IPS DF 4.7 (cell line): ENCODE measurements around the gene IL17RC.
"Not testable (repeated sequence)": the region's sequence is repeated elsewhere in the genome, so short reads cannot be mapped to it uniquely, and the experiment has no call there.

Source experiments
- DNase-seq: peaks from one replicate; pipeline ENCODE4 v3.0.0-alpha.2; 2013; ENCODE audit warnings: low spot score; ENCODE audit errors: extremely low read depth

The IL17RC gene

GRCh38 chr3:9891072-9891622 lies 25.8 kb upstream of the IL17RC start:
- no peak for DNase-seq

- no peak for DNase-seq
Measured at GRCh38 chr3:9893739-9894138, 23.2 kb upstream of the IL17RC start.

- not testable (repeated sequence) for DNase-seq
Measured at GRCh38 chr3:9895715-9896114, 21.2 kb upstream of the IL17RC start.

- DNase-seq = not testable (repeated sequence)
Measured at GRCh38 chr3:9896755-9897407, 20.0 kb upstream of the IL17RC start.

- no peak for DNase-seq
Measured at GRCh38 chr3:9897408-9898372, 19.2 kb upstream of the IL17RC start.

- DNase-seq = no peak
Measured at GRCh38 chr3:9898467-9899241, 18.2 kb upstream of the IL17RC start.

- no peak for DNase-seq
Measured at GRCh38 chr3:9899289-9899791, 17.6 kb upstream of the IL17RC start.

GRCh38 chr3:9900965-9901415 lies 15.9 kb upstream of the IL17RC start:
- not testable (repeated sequence) for DNase-seq

GRCh38 chr3:9901967-9902366 lies 14.9 kb upstream of the IL17RC start:
- no peak for DNase-seq

GRCh38 chr3:9902372-9903237 lies 14.3 kb upstream of the IL17RC start, which contains the start of gene IL17RE:
TSS of gene IL17RE (plus strand) at chr3:9902848. CDS start at chr3:9902933, 85 bp downstream.
- DNase-seq = no peak

GRCh38 chr3:9903238-9903624 lies 13.7 kb upstream of the IL17RC start:
- no peak for DNase-seq

- DNase-seq = no peak
Measured at GRCh38 chr3:9903904-9904303, 13.0 kb upstream of the IL17RC start.

GRCh38 chr3:9906480-9906879 lies 10.4 kb upstream of the IL17RC start:
- no peak for DNase-seq

GRCh38 chr3:9908286-9908685 lies 8.6 kb upstream of the IL17RC start:
- DNase-seq = no peak

GRCh38 chr3:9909221-9910013 lies 7.5 kb upstream of the IL17RC start:
- DNase-seq = no peak

GRCh38 chr3:9911863-9912262 lies 5.0 kb upstream of the IL17RC start:
- DNase-seq = no peak

GRCh38 chr3:9912294-9912935 lies 4.5 kb upstream of the IL17RC start:
- DNase-seq = no peak

GRCh38 chr3:9913601-9914000 lies 3.3 kb upstream of the IL17RC start:
- no peak for DNase-seq

- DNase-seq = no peak
Measured at GRCh38 chr3:9914011-9914410, 2.9 kb upstream of the IL17RC start.
